WTC11 (cell line): ENCODE measurements around the gene MYO7B. TPM values are rescaled to one million over a fixed set of nuclear protein-coding genes. Genes with fewer than 3 reads are reported as not detected.

ENCODE experiments used
- ATAC-seq: fragments of 200-7000 bp; cut with Tn5 transposase; 2 replicates; pipeline ENCODE4 v1.10.0; 2021; ENCODE audit warnings: mild to moderate bottlenecking, moderate library complexity
- CTCF ChIA-PET: fragments of 300-600 bp; sonication (Branson Sonifier 250); formaldehyde crosslinking; loops from one replicate; lab custom pipeline; 2021; ENCODE audit warnings: antibody characterized with exemption; lab: Charles Lee
- POLR2A ChIA-PET: fragments of 350-600 bp; sonication (Branson Sonifier 250); formaldehyde crosslinking; loops from one replicate; lab custom pipeline; 2021; ENCODE audit warnings: antibody characterized with exemption; lab: Charles Lee
- DNase-seq: peaks from one replicate; pipeline ENCODE4 v3.0.0; 2021; ENCODE audit warnings: low spot score
- H3K27ac Mint-ChIP-seq: 2 replicates; pipeline ENCODE4 v1.8.0; 2021; ENCODE audit warnings: mixed read lengths
- H3K27me3 Mint-ChIP-seq: 2 replicates; pipeline ENCODE4 v1.8.0; 2021; ENCODE audit warnings: low read depth, mild to moderate bottlenecking, moderate library complexity, mixed read lengths
- H3K36me3 Mint-ChIP-seq: 2 replicates; pipeline ENCODE4 v1.8.0; 2021; ENCODE audit warnings: mixed read lengths
- H3K4me1 Mint-ChIP-seq: 2 replicates; pipeline ENCODE4 v1.8.0; 2022; ENCODE audit warnings: mixed read lengths
- H3K4me3 Mint-ChIP-seq: 2 replicates; pipeline ENCODE4 v1.8.0; 2021; ENCODE audit warnings: mild to moderate bottlenecking, moderate library complexity, mixed read lengths
- H3K9me3 Mint-ChIP-seq: 2 replicates; pipeline ENCODE4 v1.8.0; 2021; ENCODE audit warnings: mixed read lengths
- CBFB ChIP-seq: sonication (generic); formaldehyde crosslinking; IDR thresholded peaks from 2 replicates; pipeline ENCODE4 v1.8.1; 2022; ENCODE audit warnings: mild to moderate bottlenecking, low read depth, missing genetic modification reagents
- CREM ChIP-seq: sonication (generic); formaldehyde crosslinking; IDR thresholded peaks from 2 replicates; pipeline ENCODE4 v1.8.1; 2022; ENCODE audit warnings: mild to moderate bottlenecking, missing genetic modification reagents, moderate library complexity
- E2F1 ChIP-seq: sonication (generic); formaldehyde crosslinking; IDR thresholded peaks from 2 replicates; pipeline ENCODE4 v1.8.0; 2022; ENCODE audit warnings: mild to moderate bottlenecking, missing genetic modification reagents
- E2F4 ChIP-seq: sonication (generic); formaldehyde crosslinking; IDR thresholded peaks from 2 replicates; pipeline ENCODE4 v1.8.1; 2022; ENCODE audit warnings: low read depth, mild to moderate bottlenecking, moderate library complexity, missing genetic modification reagents, borderline replicate concordance
- EMX1 ChIP-seq: fragments of 250-450 bp; sonication (Bioruptor Pico); IDR thresholded peaks from 2 replicates; pipeline ENCODE4 v1.8.0; 2021; ENCODE audit warnings: mild to moderate bottlenecking
- FOXJ3 ChIP-seq: sonication (generic); formaldehyde crosslinking; IDR thresholded peaks from 2 replicates; pipeline ENCODE4 v1.9.0; 2021; ENCODE audit warnings: missing genetic modification reagents, mild to moderate bottlenecking, borderline replicate concordance
- GRHL2 ChIP-seq: fragments of 250-450 bp; sonication (Bioruptor Pico); IDR thresholded peaks from 2 replicates; pipeline ENCODE4 v1.8.0; 2022; ENCODE audit warnings: mild to moderate bottlenecking, moderate library complexity; ENCODE audit not compliant: insufficient replicate concordance, severe bottlenecking
- GTF2I ChIP-seq: fragments of 250-450 bp; sonication (Bioruptor Pico); conservative IDR thresholded peaks from 2 replicates; pipeline ENCODE4 v1.4.0; 2021; ENCODE audit warnings: mild to moderate bottlenecking
- KAT7 ChIP-seq: sonication (generic); formaldehyde crosslinking; IDR thresholded peaks from 2 replicates; pipeline ENCODE4 v1.8.1; 2023; ENCODE audit warnings: missing genetic modification reagents, mild to moderate bottlenecking, borderline replicate concordance
- MAX ChIP-seq: sonication (generic); formaldehyde crosslinking; IDR thresholded peaks from 2 replicates; pipeline ENCODE4 v1.8.0; 2022; ENCODE audit warnings: mild to moderate bottlenecking, missing genetic modification reagents
- NR1H2 ChIP-seq: sonication (generic); formaldehyde crosslinking; IDR thresholded peaks from 2 replicates; pipeline ENCODE4 v1.9.0; 2021; ENCODE audit warnings: mild to moderate bottlenecking, moderate library complexity, missing genetic modification reagents
- NR2C2 ChIP-seq: sonication (generic); formaldehyde crosslinking; IDR thresholded peaks from 2 replicates; pipeline ENCODE4 v1.8.0; 2022; ENCODE audit warnings: mild to moderate bottlenecking, missing genetic modification reagents
- PRDM15 ChIP-seq: sonication (generic); formaldehyde crosslinking; IDR thresholded peaks from 2 replicates; pipeline ENCODE4 v1.8.0; 2022; ENCODE audit warnings: missing genetic modification reagents
- PREB ChIP-seq: sonication (generic); formaldehyde crosslinking; IDR thresholded peaks from 2 replicates; pipeline ENCODE4 v1.8.1; 2022; ENCODE audit warnings: mild to moderate bottlenecking, missing genetic modification reagents, moderate library complexity, borderline replicate concordance
- RELA ChIP-seq: sonication (generic); formaldehyde crosslinking; IDR thresholded peaks from 2 replicates; pipeline ENCODE4 v1.8.1; 2022; ENCODE audit warnings: missing genetic modification reagents, mild to moderate bottlenecking, borderline replicate concordance
- SOX15 ChIP-seq: fragments of 250-450 bp; sonication (Bioruptor Pico); IDR thresholded peaks from 2 replicates; pipeline ENCODE4 v1.9.0; 2021; ENCODE audit warnings: mild to moderate bottlenecking
- TP53 ChIP-seq: sonication (generic); formaldehyde crosslinking; IDR thresholded peaks from 2 replicates; pipeline ENCODE4 v1.8.1; 2023; ENCODE audit warnings: mild to moderate bottlenecking, missing genetic modification reagents
- USF2 ChIP-seq: sonication (generic); formaldehyde crosslinking; IDR thresholded peaks from 2 replicates; pipeline ENCODE4 v1.8.1; 2023; ENCODE audit warnings: mild to moderate bottlenecking, missing genetic modification reagents, moderate library complexity
- ZBTB43 ChIP-seq: sonication (generic); formaldehyde crosslinking; IDR thresholded peaks from 2 replicates; pipeline ENCODE4 v1.8.1; 2023; ENCODE audit warnings: mild to moderate bottlenecking, missing genetic modification reagents
- ZNF512 ChIP-seq: sonication (generic); formaldehyde crosslinking; IDR thresholded peaks from 2 replicates; pipeline ENCODE4 v1.8.1; 2022; ENCODE audit warnings: missing genetic modification reagents, borderline replicate concordance
- ZNF671 ChIP-seq: fragments of 250-450 bp; sonication (Bioruptor Pico); IDR thresholded peaks from 2 replicates; pipeline ENCODE4 v1.8.0; 2021; ENCODE audit warnings: mild to moderate bottlenecking
- total RNA-seq: library from RNA; stranded (reverse); gene quantifications from 3 replicates; pipeline ENCODE4 v1.2.3, GENCODE V29; 2021

Gene MYO7B
- total RNA-seq, 1 experiment from 2014 or later = not detected

GRCh38 chr2:127625572-127625951 lies 90.1 kb downstream of the MYO7B start (continued):
- TF ChIP-seq USF2 (CRISPR knock-in tag) (no peak), E2F4 (CRISPR knock-in tag) (no peak), ZNF671 (CRISPR knock-in tag) (no peak), CREM (CRISPR knock-in tag) (no peak), EMX1 (no peak)

GRCh38 chr2:127626175-127626574 lies 90.7 kb downstream of the MYO7B start:
- Mint-ChIP-seq H3K9me3 (no peaks in the 10 kb centered on the region), H3K27me3 (no peaks in the 10 kb centered on the region), H3K27ac (no peak overlapping the region; the same call in 1 of the 2 replicates), H3K4me1 (no peaks in the 10 kb centered on the region), H3K36me3 (no peaks in the 10 kb centered on the region), H3K4me3 (no peak overlapping the region)
- ChIA-PET CTCF (interaction anchor here (1.0 to 2.0 kb wide), 3 partner anchors 35 to 70 kb away, joined by 4 to 11 read pairs (median 4); no protein-coding TSS in a partner anchor), POLR2A (interaction anchor here (0.7 kb wide), 1 partner anchor 35 kb away, joined by 3 read pairs; no protein-coding TSS in a partner anchor)
- TF ChIP-seq FOXJ3 (CRISPR knock-in tag) (no peak), NR2C2 (CRISPR knock-in tag) (no peak), SOX15 (CRISPR knock-in tag) (no peak), CBFB (CRISPR knock-in tag) (no peak), RELA (CRISPR knock-in tag) (no peak), GTF2I (CRISPR knock-in tag) (no peak), ZBTB43 (CRISPR knock-in tag) (no peak), PRDM15 (CRISPR knock-in tag) (no peak)
- ATAC-seq (peak; percentile 68), DNase-seq (no peak)

- no peaks in the 10 kb centered on the region for H3K9me3 Mint-ChIP-seq
- CTCF ChIA-PET = interaction anchor here (1.6 kb wide), 1 partner anchor 36 kb away, joined by 8 read pairs; no protein-coding TSS in a partner anchor
- no peaks in the 10 kb centered on the region for H3K27me3 Mint-ChIP-seq
- POLR2A ChIA-PET = no interaction called here
- DNase-seq = no peak
- no peaks in the 10 kb centered on the region for H3K36me3 Mint-ChIP-seq
- no peak for ATAC-seq
- H3K4me3 Mint-ChIP-seq = no peak overlapping the region
- no peak overlapping the region for H3K27ac Mint-ChIP-seq
- H3K4me1 Mint-ChIP-seq = no peaks in the 10 kb centered on the region
- no peak for TF ChIP-seq ZNF512
- TF ChIP-seq NR1H2 (CRISPR knock-in tag) = no peak
- no peak for TF ChIP-seq GRHL2 (CRISPR knock-in tag)
- TF ChIP-seq PREB (CRISPR knock-in tag) = no peak
- TF ChIP-seq MAX = no peak
- TF ChIP-seq TP53 (CRISPR knock-in tag) = no peak
- TF ChIP-seq E2F1 (CRISPR knock-in tag) = no peak
- TF ChIP-seq KAT7 (CRISPR knock-in tag) = no peak
Measured at GRCh38 chr2:127626917-127627739, 91.6 kb downstream of the MYO7B start.
